Peyer's patch (tissue), 4 donors: ENCODE data around the gene MAML3. TPM values are rescaled to one million over a fixed set of nuclear protein-coding genes. Genes with fewer than 3 reads are reported as not detected.

Experiments used
- DNase-seq, 3 donors: peaks; one replicate each; pipeline ENCODE4 v3.0.0-alpha.2; 2017 to 2019
- H3K27ac ChIP-seq, 4 donors: fragments of 200-600 bp; sonication (generic); one replicate each; pipeline ENCODE4 v1.5.1; 2016 to 2019
- H3K27me3 ChIP-seq, 2 donors: fragments of 200-600 bp; sonication (generic); one replicate each; pipeline ENCODE4 v1.5.1; 2019
- H3K36me3 ChIP-seq, 3 donors: fragments of 200-600 bp; sonication (generic); one replicate each; pipeline ENCODE4 v1.5.1; 2016 to 2019
- H3K4me1 ChIP-seq, 4 donors: fragments of 200-600 bp; sonication (generic); one replicate each; pipeline ENCODE4 v1.5.1; 2016 to 2019
- H3K4me3 ChIP-seq, 4 donors: fragments of 200-600 bp; sonication (generic); 1 replicate in 3 of 4; 2 replicates in 1 of 4; pipeline ENCODE4 v1.5.1; 2016 to 2019; ENCODE audit warnings: mild to moderate bottlenecking in 1 of 4
- H3K9me3 ChIP-seq, 4 donors: fragments of 200-600 bp; sonication (generic); one replicate each; pipeline ENCODE4 v1.5.1; 2016 to 2019; ENCODE audit warnings: mild to moderate bottlenecking in 1 of 4
- POLR2A ChIP-seq, 2 donors: fragments of 450-650 bp; IDR thresholded peaks; one replicate each; pipeline ENCODE4 v1.5.1; 2017; ENCODE audit warnings: antibody characterized with exemption in 2 of 2, mild to moderate bottlenecking in 2 of 2, moderate library complexity in 2 of 2
- total RNA-seq, 4 donors: library from RNA; depleted of rRNA; stranded (reverse); fragments of >200 nt; gene quantifications; one replicate each; pipeline ENCODE4 v1.1.0, GENCODE V29; 2016
- TF ChIP-seq, protein P1 (sequence below), 6 experiments: fragments of 450-650 bp in 4 of 6; fragments of 200-600 bp in 2 of 6; sonication (generic) in 1 of 6; IDR thresholded peaks; one replicate each; pipeline ENCODE4 v1.5.1; 2017 to 2019; ENCODE audit warnings: antibody characterized with exemption in 6 of 6, mild to moderate bottlenecking in 3 of 6, moderate library complexity in 1 of 6

MAML3 gene
- total RNA-seq, 4 donors from 2014 or later = 6.5 to 44.6 (median 22.1) TPM

DNA sequence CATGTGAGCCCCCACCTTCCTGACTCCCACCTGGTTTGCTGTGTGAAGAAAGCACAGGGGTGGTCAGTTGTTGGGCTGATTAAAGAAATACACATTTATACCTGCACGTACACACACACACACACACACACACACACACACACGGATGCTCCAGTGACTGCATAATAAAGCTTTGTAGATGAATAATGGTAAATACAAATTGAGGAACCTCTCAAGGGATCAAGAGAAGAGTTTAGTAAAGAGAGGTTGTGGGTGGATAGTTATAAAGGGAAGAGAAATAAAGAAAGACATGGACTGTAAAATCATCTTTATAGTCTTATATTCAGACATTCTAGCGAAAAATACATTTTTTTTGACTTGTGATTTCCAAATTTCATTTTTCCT lies 344.2 kb downstream of the MAML3 start:
- Histone ChIP-seq H3K27me3 (no peaks in the 10 kb centered on the region), H3K4me3 (no peak overlapping the region), H3K27ac (no peak overlapping the region), H3K9me3 (peaks cover 0 to 4% (median 0%) of the 10 kb centered on the region in 4 donors), H3K4me1 (peaks cover 0 to 3% (median 0%) of the 10 kb centered on the region in 4 donors), H3K36me3 (no peaks in the 10 kb centered on the region)
- DNase-seq = no peak
- TF ChIP-seq POLR2A (IDR thresholded peaks at IDR 0.05) = no peak
- TF ChIP-seq, protein P1, sequence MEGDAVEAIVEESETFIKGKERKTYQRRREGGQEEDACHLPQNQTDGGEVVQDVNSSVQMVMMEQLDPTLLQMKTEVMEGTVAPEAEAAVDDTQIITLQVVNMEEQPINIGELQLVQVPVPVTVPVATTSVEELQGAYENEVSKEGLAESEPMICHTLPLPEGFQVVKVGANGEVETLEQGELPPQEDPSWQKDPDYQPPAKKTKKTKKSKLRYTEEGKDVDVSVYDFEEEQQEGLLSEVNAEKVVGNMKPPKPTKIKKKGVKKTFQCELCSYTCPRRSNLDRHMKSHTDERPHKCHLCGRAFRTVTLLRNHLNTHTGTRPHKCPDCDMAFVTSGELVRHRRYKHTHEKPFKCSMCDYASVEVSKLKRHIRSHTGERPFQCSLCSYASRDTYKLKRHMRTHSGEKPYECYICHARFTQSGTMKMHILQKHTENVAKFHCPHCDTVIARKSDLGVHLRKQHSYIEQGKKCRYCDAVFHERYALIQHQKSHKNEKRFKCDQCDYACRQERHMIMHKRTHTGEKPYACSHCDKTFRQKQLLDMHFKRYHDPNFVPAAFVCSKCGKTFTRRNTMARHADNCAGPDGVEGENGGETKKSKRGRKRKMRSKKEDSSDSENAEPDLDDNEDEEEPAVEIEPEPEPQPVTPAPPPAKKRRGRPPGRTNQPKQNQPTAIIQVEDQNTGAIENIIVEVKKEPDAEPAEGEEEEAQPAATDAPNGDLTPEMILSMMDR (IDR thresholded peaks at IDR 0.05) = no peak

DNA sequence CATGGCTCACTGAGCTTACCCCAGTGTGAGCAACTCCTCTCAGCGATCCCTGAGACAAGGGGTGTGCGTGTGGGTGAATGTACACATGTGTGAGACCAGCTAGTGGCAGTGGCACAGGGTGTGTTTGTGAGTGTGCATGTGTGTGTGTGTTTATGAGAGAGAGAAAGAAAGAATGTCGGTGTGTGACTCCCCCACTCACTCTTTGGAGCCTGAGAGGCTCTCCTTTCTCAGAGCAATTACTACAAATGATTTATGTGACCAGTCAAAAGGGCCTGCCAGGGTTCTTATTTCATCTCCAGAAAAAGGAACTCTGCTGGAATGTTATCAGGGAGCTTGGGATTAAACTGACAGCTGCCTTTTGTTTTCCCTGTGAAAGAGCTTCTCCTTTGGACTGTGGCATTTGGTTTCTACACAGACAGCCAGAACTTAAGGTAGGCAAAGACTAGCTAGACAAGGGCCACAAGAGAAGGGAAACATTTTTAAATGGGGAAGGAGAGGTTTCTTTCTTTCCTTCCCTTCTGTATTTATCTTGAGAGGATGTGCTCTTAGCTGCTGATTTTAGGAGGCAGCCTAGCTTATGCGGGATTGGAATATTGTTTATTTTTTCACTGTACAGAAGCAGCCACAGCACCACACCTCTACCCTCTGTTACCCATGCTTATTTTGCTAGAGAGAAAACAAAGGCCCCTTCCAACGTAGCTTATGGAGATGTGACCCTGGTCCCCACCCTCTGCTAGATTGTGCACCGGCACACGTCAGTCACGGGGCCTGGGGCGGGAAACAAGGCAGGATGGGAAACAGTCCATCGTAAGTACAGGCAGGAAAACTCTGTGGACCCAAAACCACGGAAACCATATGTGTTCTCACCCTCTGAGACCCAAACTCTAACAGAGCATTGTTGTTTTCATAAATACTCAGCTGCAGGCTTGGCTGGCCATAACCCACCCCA lies 344.9 kb downstream of the MAML3 start:
- H3K36me3 ChIP-seq = no peaks in the 10 kb centered on the region
- TF ChIP-seq, protein P1 (IDR thresholded peaks at IDR 0.05) = no peak
- TF ChIP-seq POLR2A (IDR thresholded peaks at IDR 0.05) = no peak
- H3K4me1 ChIP-seq = peaks cover 0 to 3% (median 0%) of the 10 kb centered on the region in 4 donors
- no peak for DNase-seq
- no peak overlapping the region for H3K4me3 ChIP-seq
- H3K9me3 ChIP-seq = peaks cover 0 to 4% (median 0%) of the 10 kb centered on the region in 4 donors
- no peak overlapping the region for H3K27ac ChIP-seq
- no peaks in the 10 kb centered on the region for H3K27me3 ChIP-seq

DNA sequence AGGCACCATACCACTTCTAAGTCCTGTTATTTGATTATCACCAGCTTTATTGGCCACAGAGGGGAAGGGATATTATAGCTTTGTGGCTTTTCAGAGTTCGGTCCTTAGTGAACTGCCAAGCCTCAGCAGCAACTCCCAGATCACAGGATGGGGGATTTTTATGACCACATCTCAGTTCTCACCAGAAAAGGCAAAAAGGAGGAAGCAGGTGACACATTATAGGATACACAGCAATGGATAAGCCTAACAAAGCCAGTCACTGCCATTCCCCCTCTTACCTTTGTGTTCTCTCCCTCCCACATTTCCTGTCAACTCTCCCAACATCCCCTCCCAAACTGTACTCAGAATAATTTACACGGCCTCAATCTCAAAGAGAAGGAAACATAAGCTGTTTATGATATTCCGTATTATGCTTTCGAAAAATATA lies 345.6 kb downstream of the MAML3 start:
- Histone ChIP-seq H3K9me3 (peaks cover 0 to 4% (median 0%) of the 10 kb centered on the region in 4 donors), H3K36me3 (no peaks in the 10 kb centered on the region), H3K27ac (no peak overlapping the region), H3K4me3 (no peak overlapping the region), H3K4me1 (peaks cover 0 to 3% (median 0%) of the 10 kb centered on the region in 4 donors), H3K27me3 (no peaks in the 10 kb centered on the region)
- TF ChIP-seq, protein P1 (IDR thresholded peaks at IDR 0.05) = no peak
- TF ChIP-seq POLR2A (IDR thresholded peaks at IDR 0.05) = no peak
- DNase-seq = no peak

DNA sequence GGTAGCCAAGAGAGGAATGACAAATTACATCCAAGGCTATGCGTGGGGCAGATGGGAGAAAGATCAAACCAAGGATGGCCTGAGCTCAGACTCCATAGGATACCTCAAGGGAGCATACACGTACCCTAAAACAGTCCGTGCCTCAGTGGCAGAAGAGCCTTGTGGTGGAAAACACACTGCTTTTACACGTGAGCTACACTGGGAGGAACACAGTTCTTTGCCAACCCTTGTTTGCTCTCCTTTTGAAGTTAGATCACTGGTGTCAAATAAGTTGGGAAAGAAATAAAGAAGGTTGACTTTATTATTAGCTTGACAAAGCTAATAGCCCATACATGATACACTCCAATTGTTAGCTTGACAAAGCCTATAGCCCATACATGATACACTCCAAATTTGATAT lies 346.5 kb downstream of the MAML3 start:
- Histone ChIP-seq H3K36me3 (no peaks in the 10 kb centered on the region), H3K9me3 (peaks cover 0 to 4% (median 0%) of the 10 kb centered on the region in 4 donors), H3K27ac (no peak overlapping the region), H3K4me1 (peaks cover 0 to 3% (median 0%) of the 10 kb centered on the region in 4 donors), H3K4me3 (no peak overlapping the region), H3K27me3 (no peaks in the 10 kb centered on the region)
- DNase-seq = no peak
- TF ChIP-seq POLR2A (IDR thresholded peaks at IDR 0.05) = no peak
- TF ChIP-seq, protein P1 (IDR thresholded peaks at IDR 0.05) = no peak

DNA sequence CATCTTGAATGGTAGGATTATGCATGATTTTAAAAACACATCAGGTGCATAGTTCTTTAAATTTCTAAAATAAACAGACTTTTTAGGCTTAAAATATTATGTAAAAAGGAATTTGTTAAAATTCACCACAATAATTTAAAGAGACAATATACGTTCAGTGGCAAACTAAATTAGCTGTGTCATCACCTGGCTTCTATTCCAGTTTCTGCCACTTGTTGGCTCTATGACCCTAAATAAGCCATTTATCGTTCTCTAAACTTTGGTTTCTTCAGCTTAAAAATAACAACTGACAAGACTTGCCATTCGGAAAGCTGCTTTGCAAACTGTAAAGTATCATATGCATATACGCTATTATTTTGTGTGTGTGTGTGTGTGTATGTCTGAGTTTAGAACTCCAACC lies 347.1 kb downstream of the MAML3 start:
- H3K9me3 ChIP-seq = peaks cover 0 to 4% (median 0%) of the 10 kb centered on the region in 4 donors
- peaks cover 0 to 3% (median 0%) of the 10 kb centered on the region in 4 donors for H3K4me1 ChIP-seq
- no peak for TF ChIP-seq POLR2A (IDR thresholded peaks at IDR 0.05)
- TF ChIP-seq, protein P1 (IDR thresholded peaks at IDR 0.05) = no peak
- no peak for DNase-seq
- no peaks in the 10 kb centered on the region for H3K36me3 ChIP-seq
- no peak overlapping the region for H3K4me3 ChIP-seq
- H3K27ac ChIP-seq = no peak overlapping the region
- H3K27me3 ChIP-seq = no peaks in the 10 kb centered on the region
